ENCODE results near the gene CLIC4.
"Not testable (repeated sequence)": the region's sequence is repeated elsewhere in the genome, so short reads cannot be mapped to it uniquely, and the experiment has no call there.

Gene CLIC4

DNA sequence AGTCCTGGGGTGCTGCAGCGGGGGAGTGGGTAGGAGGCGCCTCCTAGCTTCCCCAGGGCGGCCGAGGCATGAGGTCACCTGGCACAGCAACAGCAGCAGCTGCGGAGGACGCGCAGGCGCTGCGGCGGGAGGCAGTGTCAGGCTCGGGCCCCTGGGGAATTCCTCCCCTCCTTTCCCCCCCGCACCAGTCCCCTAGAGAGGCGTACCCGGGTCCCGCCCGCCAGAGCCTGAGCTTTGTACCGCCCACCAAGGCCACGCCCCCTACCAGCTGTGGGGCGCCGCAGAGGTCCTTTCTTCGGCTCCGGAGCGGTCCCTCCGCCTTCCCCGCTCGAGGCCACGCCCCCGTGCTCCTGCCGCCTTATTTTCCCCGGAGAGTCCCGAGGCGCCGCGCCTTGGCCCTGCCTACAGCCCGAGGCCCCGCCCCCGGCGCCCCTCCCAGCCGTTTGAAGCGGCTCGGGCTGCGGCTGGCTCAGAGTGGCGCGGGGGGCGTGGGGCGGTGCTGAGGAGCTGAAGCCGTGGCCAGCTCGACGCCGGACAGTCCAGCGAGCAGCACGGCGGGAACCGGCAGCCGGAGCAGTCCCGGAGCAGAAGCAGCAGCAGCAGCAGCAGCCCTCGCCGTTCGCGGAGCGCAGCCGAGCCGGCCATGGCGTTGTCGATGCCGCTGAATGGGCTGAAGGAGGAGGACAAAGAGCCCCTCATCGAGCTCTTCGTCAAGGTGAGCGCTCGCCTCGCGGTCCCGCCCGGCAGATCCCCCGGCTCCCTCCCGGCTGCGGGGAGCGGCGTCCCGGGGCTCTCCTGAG, at the start of gene CLIC4:
Gene CLIC4 (plus strand): TSS at position 537 of the 800 bp plus-strand sequence. CDS start 107 bp downstream, at position 644.
- Histone ChIP-seq H3K4me3 (peak within 1 kb of the TSS; percentile 93), H3K27ac (peak within 1 kb of the TSS; percentile 97 to 98)
- DNase-seq (ENCODE audit: low spot score), result peak; percentile 100
- no peak for TF ChIP-seq CTCF (IDR thresholded peaks at IDR 0.05)

DNA sequence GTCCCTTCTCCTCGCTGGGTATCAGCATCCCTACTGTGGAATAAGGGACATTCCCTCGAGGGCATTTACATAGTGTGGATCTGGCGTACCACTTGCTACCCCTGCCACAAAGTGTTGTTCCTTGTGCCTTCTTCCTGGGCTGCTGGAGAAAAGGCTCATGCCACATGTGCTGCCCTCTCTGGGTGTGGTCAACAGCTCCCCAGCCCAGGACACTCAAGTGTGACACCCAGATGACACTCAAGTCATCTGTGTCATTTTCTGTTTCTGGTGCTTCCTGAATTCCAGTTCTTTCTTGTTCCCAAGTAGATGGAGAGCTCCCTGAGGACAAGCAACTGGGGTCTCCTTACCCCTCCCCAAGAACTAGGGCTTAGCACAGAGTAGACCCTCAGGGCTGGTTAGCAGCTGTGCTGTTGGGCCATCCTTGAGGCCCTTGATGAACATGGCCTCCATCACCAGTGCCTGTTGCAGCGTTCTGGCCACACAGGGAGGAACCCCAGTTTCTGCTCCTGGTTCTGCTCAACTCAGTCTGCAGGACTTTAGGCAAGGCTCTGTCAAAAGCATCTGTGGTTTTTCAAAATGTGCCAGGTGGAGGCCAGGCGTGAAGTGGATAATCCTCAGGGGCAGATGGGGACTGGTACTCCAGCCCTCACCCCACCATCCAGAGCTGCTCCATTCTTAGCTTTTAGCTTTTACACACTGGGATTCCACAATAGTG, 49.0 kb upstream of the CLIC4 start:
- TF ChIP-seq CTCF (IDR thresholded peaks at IDR 0.05), result no peak
- no peak overlapping the region for H3K4me3 ChIP-seq
- peak overlapping the region in 1 of 2 donors; percentile 69 for H3K27ac ChIP-seq
- no peak for DNase-seq (ENCODE audit: low spot score)

DNA sequence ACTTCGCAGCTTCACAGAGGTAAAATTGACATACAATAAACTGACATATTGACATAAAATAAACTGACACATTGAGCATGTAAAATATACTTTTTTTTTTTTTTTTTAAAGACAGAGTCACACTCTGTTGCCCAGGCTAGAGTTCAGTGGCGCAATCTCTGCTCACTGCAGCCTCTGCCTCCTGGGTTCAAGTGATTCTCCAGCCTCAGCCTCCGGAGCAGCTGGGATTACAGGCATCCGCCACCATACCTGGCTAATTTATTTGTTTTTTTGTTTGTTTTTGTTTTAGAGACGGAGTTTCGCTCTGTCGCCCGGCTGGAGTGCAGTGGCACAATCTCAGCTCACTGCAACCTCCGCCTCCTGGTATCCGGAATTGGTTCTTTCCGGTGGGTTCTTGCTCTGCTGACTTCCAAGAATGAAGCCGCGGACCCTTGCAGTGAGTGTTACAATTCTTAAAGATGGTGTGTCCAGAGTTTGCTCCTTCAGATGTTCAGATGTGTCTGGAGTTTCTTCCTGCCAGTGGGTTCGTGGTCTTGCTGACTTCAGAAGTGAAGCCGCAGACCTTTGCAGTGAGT, 48.4 kb upstream of the CLIC4 start:
- DNase-seq (ENCODE audit: low spot score), result no peak
- no peak overlapping the region for H3K27ac ChIP-seq
- no peak for TF ChIP-seq CTCF (IDR thresholded peaks at IDR 0.05)
- H3K4me3 ChIP-seq, result no peak overlapping the region

DNA sequence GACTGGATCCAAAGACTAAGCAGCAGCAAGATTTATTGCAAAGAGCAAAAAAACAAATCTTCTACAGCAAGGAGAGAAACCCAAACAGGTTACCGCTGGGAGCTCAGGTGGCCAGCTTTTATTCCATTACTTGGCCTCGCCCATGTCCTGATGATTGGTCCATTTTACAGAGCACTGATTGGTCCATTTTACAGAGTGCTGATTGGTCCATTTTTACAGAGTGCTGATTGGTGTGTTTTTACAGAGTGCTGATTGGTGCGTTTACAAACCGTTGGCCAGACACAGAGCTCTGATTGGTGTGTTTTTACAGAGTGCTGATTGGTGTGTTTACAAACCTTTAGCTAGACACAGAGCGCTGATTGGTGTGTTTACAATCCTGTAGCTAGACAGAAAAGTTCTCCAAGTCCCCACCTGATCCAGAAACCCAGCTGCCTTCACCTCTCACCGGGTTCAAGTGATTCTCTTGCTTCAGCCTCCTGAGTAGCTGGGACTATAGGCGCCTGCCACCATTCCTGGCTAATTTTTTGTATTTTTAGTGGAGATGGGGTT, 47.7 kb upstream of the CLIC4 start:
- not testable (repeated sequence) for DNase-seq (ENCODE audit: low spot score); H3K27ac ChIP-seq; H3K4me3 ChIP-seq

DNA sequence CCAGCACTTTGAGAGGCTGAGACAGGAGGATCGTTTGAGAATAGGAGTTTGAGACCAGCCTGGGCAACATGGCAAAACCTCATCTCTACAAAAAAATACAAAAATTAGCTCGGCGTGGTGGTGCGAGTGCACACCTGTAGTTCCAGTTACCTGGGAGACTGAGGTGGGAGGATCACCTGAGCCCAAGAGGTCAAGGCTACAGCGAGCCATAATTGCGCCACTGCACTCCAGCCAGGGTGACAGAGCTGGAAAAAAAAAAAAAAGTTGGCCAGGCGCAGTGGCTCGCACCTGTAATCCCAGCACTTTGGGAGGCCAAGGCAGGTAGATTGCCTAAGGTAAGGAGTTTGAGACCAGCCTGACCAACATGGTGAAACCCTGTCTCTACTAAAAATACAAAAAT, 46.9 kb upstream of the CLIC4 start:
- DNase-seq (ENCODE audit: low spot score); H3K4me3 ChIP-seq; H3K27ac ChIP-seq: not testable (repeated sequence)

DNA sequence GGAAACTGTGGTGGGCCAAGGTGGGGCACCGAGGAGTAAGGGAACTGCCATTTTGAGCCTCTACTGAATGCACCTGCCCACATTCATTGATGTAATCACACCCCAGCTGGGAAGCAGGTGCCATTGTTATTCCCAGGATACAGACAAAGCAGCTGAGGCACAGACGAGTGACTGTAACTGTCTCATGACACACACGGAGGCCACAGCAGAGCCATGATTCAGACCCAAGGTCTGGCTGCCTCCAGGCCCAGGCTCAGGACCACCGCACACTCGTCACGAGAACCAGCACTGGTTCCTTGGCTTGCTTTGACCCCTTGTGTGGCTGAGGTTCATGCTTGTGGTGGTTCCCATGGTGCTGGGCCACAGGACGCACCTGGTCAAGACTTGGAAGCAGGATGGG, 45.6 kb upstream of the CLIC4 start:
- no peak for TF ChIP-seq CTCF (IDR thresholded peaks at IDR 0.05)

GRCh38 chr1:24702511-24703293, 42.5 kb upstream of the CLIC4 start:
- TF ChIP-seq CTCF (IDR thresholded peaks at IDR 0.05), result no peak
- Histone ChIP-seq H3K27ac (no peak overlapping the region), H3K4me3 (no peak overlapping the region)
- no peak for DNase-seq (ENCODE audit: low spot score)

More for the DNA sequence above, 45.6 kb upstream of the CLIC4 start:
- H3K27ac ChIP-seq, result no peak overlapping the region
- no peak for DNase-seq (ENCODE audit: low spot score)
- H3K4me3 ChIP-seq, result no peak overlapping the region

Measured in coronary artery (tissue), 2 donors.